H1 (cell line): ENCODE measurements around the gene DPYD. TPM values are rescaled to one million over a fixed set of nuclear protein-coding genes. Genes with fewer than 3 reads are reported as not detected.

Experiments
- USF2 ChIP-seq: IDR thresholded peaks from 2 replicates; pipeline ENCODE4 v1.6.1; 2011; ENCODE audit warnings: low read length, improper control_type of control experiment
- polyA plus RNA-seq, 7 experiments: library from polyadenylated mRNA; depleted of rRNA in 3 of 7; stranded (reverse) in 5 of 7; unstranded in 2 of 7; fragments of >200 nt in 5 of 7; fragments of 200-250 nt in 2 of 7; gene quantifications; 1 replicate in 5 of 7; 2 replicates in 1 of 7; 4 replicates in 1 of 7; pipeline versions ENCODE4 v1.2.1 to v1.2.3, GENCODE V29; 2011 to 2013; ENCODE audit warnings: missing spikeins in 2 of 7, mixed read lengths in 2 of 7
- total RNA-seq: library from RNA; stranded (reverse); fragmentation: NEBNext Ultra II Directional; extraction: Animal tissue kit (Norgen Biotek cat#: 25700); gene quantifications from 2 replicates; pipeline ENCODE4 v1.2.1, GENCODE V29; 2021

Gene DPYD
- total and polyA plus RNA-seq, 2 of the 8 experiments (the other 6 are each of a cell fraction or from before 2014, with no cell fraction given) = 0.29 to 0.73 TPM

- no peak for TF ChIP-seq USF2
These were observed 658.0 kb downstream of the DPYD start (continued) for GRCh38 chr1:97262842-97263241.
